ENCODE results near the gene RAB22A.
"Not testable (repeated sequence)": the region's sequence is repeated elsewhere in the genome, so short reads cannot be mapped to it uniquely, and the experiment has no call there.

Gene RAB22A

GRCh38 chr20:58405504-58406291, 96.2 kb downstream of the RAB22A start:
- Histone ChIP-seq H3K9me3 (ENCODE audit: insufficient read depth, low read depth, low read length) (no peaks in the 10 kb centered on the region), H3K36me3 (ENCODE audit: insufficient read depth, low read depth, low read length) (no peaks in the 10 kb centered on the region), H3K27ac (ENCODE audit: low read length) (no peak overlapping the region), H3K4me1 (ENCODE audit: insufficient read depth, low read length) (peaks cover 24% of the 10 kb centered on the region), H3K4me3 (ENCODE audit: low read length) (no peak overlapping the region), H3K9ac (ENCODE audit: low read depth, low read length) (no peak overlapping the region), H3K27me3 (ENCODE audit: insufficient read depth, low read length) (no peaks in the 10 kb centered on the region)

- peaks cover 22% of the 10 kb centered on the region for H3K4me1 ChIP-seq (ENCODE audit: insufficient read depth, low read length)
- H3K27me3 ChIP-seq (ENCODE audit: insufficient read depth, low read length): no peaks in the 10 kb centered on the region
- H3K4me3 ChIP-seq (ENCODE audit: low read length): no peak overlapping the region
- no peak overlapping the region for H3K27ac ChIP-seq (ENCODE audit: low read length)
- no peak overlapping the region for H3K9ac ChIP-seq (ENCODE audit: low read depth, low read length)
- no peaks in the 10 kb centered on the region for H3K36me3 ChIP-seq (ENCODE audit: insufficient read depth, low read depth, low read length)
- H3K9me3 ChIP-seq (ENCODE audit: insufficient read depth, low read depth, low read length): no peaks in the 10 kb centered on the region
These were observed 97.0 kb downstream of the RAB22A start for GRCh38 chr20:58406422-58407001.

GRCh38 chr20:58407201-58407873, 97.8 kb downstream of the RAB22A start:
- no peaks in the 10 kb centered on the region for H3K27me3 ChIP-seq (ENCODE audit: insufficient read depth, low read length)
- no peak overlapping the region for H3K27ac ChIP-seq (ENCODE audit: low read length)
- no peaks in the 10 kb centered on the region for H3K36me3 ChIP-seq (ENCODE audit: insufficient read depth, low read depth, low read length)
- H3K9ac ChIP-seq (ENCODE audit: low read depth, low read length): no peak overlapping the region
- peaks cover 22% of the 10 kb centered on the region for H3K4me1 ChIP-seq (ENCODE audit: insufficient read depth, low read length)
- no peak overlapping the region for H3K4me3 ChIP-seq (ENCODE audit: low read length)
- no peaks in the 10 kb centered on the region for H3K9me3 ChIP-seq (ENCODE audit: insufficient read depth, low read depth, low read length)

- H3K9me3 ChIP-seq (ENCODE audit: insufficient read depth, low read depth, low read length): no peaks in the 10 kb centered on the region; the same call in 1 of the 2 replicates
- peaks cover 22% of the 10 kb centered on the region for H3K4me1 ChIP-seq (ENCODE audit: insufficient read depth, low read length)
- H3K27me3 ChIP-seq (ENCODE audit: insufficient read depth, low read length): no peaks in the 10 kb centered on the region
- H3K27ac ChIP-seq (ENCODE audit: low read length): no peak overlapping the region
- no peaks in the 10 kb centered on the region for H3K36me3 ChIP-seq (ENCODE audit: insufficient read depth, low read depth, low read length)
- H3K9ac ChIP-seq (ENCODE audit: low read depth, low read length): no peak overlapping the region
- no peak overlapping the region for H3K4me3 ChIP-seq (ENCODE audit: low read length)
These were observed 98.5 kb downstream of the RAB22A start for GRCh38 chr20:58407966-58408557.

- Histone ChIP-seq H3K9me3 (ENCODE audit: insufficient read depth, low read depth, low read length) (no peaks in the 10 kb centered on the region; the same call in 1 of the 2 replicates), H3K27me3 (ENCODE audit: insufficient read depth, low read length) (no peaks in the 10 kb centered on the region), H3K36me3 (ENCODE audit: insufficient read depth, low read depth, low read length) (no peaks in the 10 kb centered on the region), H3K9ac (ENCODE audit: low read depth, low read length) (no peak overlapping the region), H3K4me3 (ENCODE audit: low read length) (no peak overlapping the region), H3K4me1 (ENCODE audit: insufficient read depth, low read length) (peaks cover 22% of the 10 kb centered on the region), H3K27ac (ENCODE audit: low read length) (no peak overlapping the region)
These were observed 99.2 kb downstream of the RAB22A start for GRCh38 chr20:58408603-58409246.

- not testable (repeated sequence) for H3K27ac ChIP-seq (ENCODE audit: low read length); H3K9me3 ChIP-seq (ENCODE audit: insufficient read depth, low read depth, low read length); H3K4me3 ChIP-seq (ENCODE audit: low read length); H3K9ac ChIP-seq (ENCODE audit: low read depth, low read length); H3K36me3 ChIP-seq (ENCODE audit: insufficient read depth, low read depth, low read length); H3K27me3 ChIP-seq (ENCODE audit: insufficient read depth, low read length)
- H3K4me1 ChIP-seq (ENCODE audit: insufficient read depth, low read length): peaks cover 34% of the 10 kb centered on the region
These were observed 104.7 kb downstream of the RAB22A start for GRCh38 chr20:58414216-58414615.

GRCh38 chr20:58414786-58415185, 105.3 kb downstream of the RAB22A start:
- H3K27me3 ChIP-seq (ENCODE audit: insufficient read depth, low read length); H3K27ac ChIP-seq (ENCODE audit: low read length): not testable (repeated sequence)

GRCh38 chr20:58416057-58416456, 106.5 kb downstream of the RAB22A start:
- Histone ChIP-seq H3K4me1 (ENCODE audit: insufficient read depth, low read length) (peaks cover 25% of the 10 kb centered on the region), H3K9me3 (ENCODE audit: insufficient read depth, low read depth, low read length) (peaks cover 5% of the 10 kb centered on the region), H3K27me3 (ENCODE audit: insufficient read depth, low read length) (no peaks in the 10 kb centered on the region), H3K9ac (ENCODE audit: low read depth, low read length) (peak overlapping the region; percentile 33; the same call in 1 of the 2 replicates), H3K36me3 (ENCODE audit: insufficient read depth, low read depth, low read length) (peaks cover 9% of the 10 kb centered on the region), H3K4me3 (ENCODE audit: low read length) (no peak overlapping the region; the same call in 1 of the 2 replicates), H3K27ac (ENCODE audit: low read length) (no peak overlapping the region)

More at GRCh38 chr20:58414786-58415185, 105.3 kb downstream of the RAB22A start:
- not testable (repeated sequence) for H3K9me3 ChIP-seq (ENCODE audit: insufficient read depth, low read depth, low read length); H3K4me3 ChIP-seq (ENCODE audit: low read length); H3K9ac ChIP-seq (ENCODE audit: low read depth, low read length); H3K36me3 ChIP-seq (ENCODE audit: insufficient read depth, low read depth, low read length)
- peaks cover 28% of the 10 kb centered on the region for H3K4me1 ChIP-seq (ENCODE audit: insufficient read depth, low read length)

GRCh38 chr20:58416835-58417234, 107.3 kb downstream of the RAB22A start:
- H3K4me3 ChIP-seq (ENCODE audit: low read length): peak overlapping the region; percentile 49
- H3K9ac ChIP-seq (ENCODE audit: low read depth, low read length): peak overlapping the region; percentile 33; the same call in 1 of the 2 replicates
- no peaks in the 10 kb centered on the region for H3K27me3 ChIP-seq (ENCODE audit: insufficient read depth, low read length)
- no peak overlapping the region for H3K27ac ChIP-seq (ENCODE audit: low read length)
- H3K9me3 ChIP-seq (ENCODE audit: insufficient read depth, low read depth, low read length): peaks cover 5% of the 10 kb centered on the region
- peaks cover 28% of the 10 kb centered on the region for H3K4me1 ChIP-seq (ENCODE audit: insufficient read depth, low read length)
- peaks cover 9% of the 10 kb centered on the region for H3K36me3 ChIP-seq (ENCODE audit: insufficient read depth, low read depth, low read length)

Measured in iPS-20b (cell line).